Measurements from ENCODE around the gene SOHLH1. TPM values are rescaled to one million over a fixed set of nuclear protein-coding genes. Genes with fewer than 3 reads are reported as not detected.

Gene SOHLH1
- total RNA-seq, 1 experiment from 2014 or later = not detected

- no peak for DNase-seq (ENCODE audit: low spot score)
- H3K36me3 ChIP-seq (ENCODE audit: insufficient read depth, low read length, poor library complexity, severe bottlenecking) = no peaks in the 10 kb centered on the region
- no peak for TF ChIP-seq EZH2 (IDR thresholded peaks at IDR 0.05; ENCODE audit: borderline replicate concordance, low read depth, low read length, poor library complexity, severe bottlenecking)
- TF ChIP-seq CTCF (conservative IDR thresholded peaks at IDR 0.05; ENCODE audit: low read depth, low read length) = no peak
- H3K9me3 ChIP-seq (ENCODE audit: low read depth, low read length, poor library complexity, severe bottlenecking) = no peaks in the 10 kb centered on the region
- no peak overlapping the region for H3K4me3 ChIP-seq (ENCODE audit: low read depth, low read length, poor library complexity, severe bottlenecking)
- ChIA-PET CTCF (no interaction called here), POLR2A (ENCODE audit: low non-redundant PET) (no interaction called here)
- H3K27me3 ChIP-seq (replicated peaks; ENCODE audit: insufficient read depth, low read depth, low read length, poor library complexity) = no peaks in the 10 kb centered on the region
- BruUV-seq (replicated peaks) = no TSS peak
- H3K4me1 ChIP-seq (ENCODE audit: insufficient read depth, low read length, poor library complexity, severe bottlenecking) = no peaks in the 10 kb centered on the region
- H3K27ac ChIP-seq (ENCODE audit: low read depth, low read length, poor library complexity, severe bottlenecking) = no peak overlapping the region
- intact Hi-C loops (cut with micrococcal nuclease; ENCODE audit: unreplicated experiment) = no loop called here
Observed at GRCh38 chr9:135724186-135724787, 25.0 kb upstream of the SOHLH1 start.

- Histone ChIP-seq H3K27ac (ENCODE audit: low read depth, low read length, poor library complexity, severe bottlenecking) (no peak overlapping the region), H3K27me3 (replicated peaks; ENCODE audit: insufficient read depth, low read depth, low read length, poor library complexity) (no peaks in the 10 kb centered on the region), H3K9me3 (ENCODE audit: low read depth, low read length, poor library complexity, severe bottlenecking) (no peaks in the 10 kb centered on the region), H3K4me1 (ENCODE audit: insufficient read depth, low read length, poor library complexity, severe bottlenecking) (no peaks in the 10 kb centered on the region), H3K36me3 (ENCODE audit: insufficient read depth, low read length, poor library complexity, severe bottlenecking) (no peaks in the 10 kb centered on the region), H3K4me3 (ENCODE audit: low read depth, low read length, poor library complexity, severe bottlenecking) (no peak overlapping the region)
- ChIA-PET CTCF (no interaction called here), POLR2A (ENCODE audit: low non-redundant PET) (no interaction called here)
- intact Hi-C loops (cut with micrococcal nuclease; ENCODE audit: unreplicated experiment) = no loop called here
- no TSS peak for BruUV-seq (replicated peaks)
- TF ChIP-seq CTCF (conservative IDR thresholded peaks at IDR 0.05; ENCODE audit: low read depth, low read length) (no peak), EZH2 (IDR thresholded peaks at IDR 0.05; ENCODE audit: borderline replicate concordance, low read depth, low read length, poor library complexity, severe bottlenecking) (no peak)
- DNase-seq (ENCODE audit: low spot score) = no peak
Observed at GRCh38 chr9:135722365-135722764, 23.1 kb upstream of the SOHLH1 start.

- no TSS peak for BruUV-seq (replicated peaks)
- Histone ChIP-seq H3K27ac (ENCODE audit: low read depth, low read length, poor library complexity, severe bottlenecking) (no peak overlapping the region), H3K4me1 (ENCODE audit: insufficient read depth, low read length, poor library complexity, severe bottlenecking) (peaks cover 5% of the 10 kb centered on the region), H3K4me3 (ENCODE audit: low read depth, low read length, poor library complexity, severe bottlenecking) (no peak overlapping the region), H3K36me3 (ENCODE audit: insufficient read depth, low read length, poor library complexity, severe bottlenecking) (no peaks in the 10 kb centered on the region), H3K9me3 (ENCODE audit: low read depth, low read length, poor library complexity, severe bottlenecking) (no peaks in the 10 kb centered on the region), H3K27me3 (replicated peaks; ENCODE audit: insufficient read depth, low read depth, low read length, poor library complexity) (peaks cover 22% of the 10 kb centered on the region)
- ChIA-PET CTCF (interaction anchor here (0.6 kb wide), 1 partner anchor 826 kb away, joined by 6 read pairs; no protein-coding TSS in a partner anchor), POLR2A (ENCODE audit: low non-redundant PET) (no interaction called here)
- DNase-seq (ENCODE audit: low spot score) = no peak
- intact Hi-C loops (cut with micrococcal nuclease; ENCODE audit: unreplicated experiment) = no loop called here
- TF ChIP-seq EZH2 (IDR thresholded peaks at IDR 0.05; ENCODE audit: borderline replicate concordance, low read depth, low read length, poor library complexity, severe bottlenecking) (no peak), CTCF (conservative IDR thresholded peaks at IDR 0.05; ENCODE audit: low read depth, low read length) (no peak)
Observed at GRCh38 chr9:135719472-135719871, 20.2 kb upstream of the SOHLH1 start.

All from A673 (cell line).